ENCODE results near the gene CENPK. TPM values are rescaled to one million over a fixed set of nuclear protein-coding genes. Genes with fewer than 3 reads are reported as not detected.
A peak's percentile ranks its signal among the peaks of the same experiment; 100 is the strongest.
"Not testable (repeated sequence)": the region's sequence is repeated elsewhere in the genome, so short reads cannot be mapped to it uniquely, and the experiment has no call there.

The CENPK gene
- total RNA-seq, 1 donor from 2014 or later, result 0.99 TPM

- intact Hi-C loops (cut with micrococcal nuclease), result no loop called here
- no peak for DNase-seq
- ATAC-seq, result no peak
These were observed 37.2 kb downstream of the CENPK start for GRCh38 chr5:65525726-65526125.

- intact Hi-C loops (cut with micrococcal nuclease), result no loop called here
- ATAC-seq (no peak), DNase-seq (no peak)
These were observed 50.6 kb downstream of the CENPK start for GRCh38 chr5:65512170-65512937.

GRCh38 chr5:65508978-65509377, 54.0 kb downstream of the CENPK start:
- DNase-seq, result no peak
- no peak for ATAC-seq
- intact Hi-C loops (cut with micrococcal nuclease), result no loop called here

GRCh38 chr5:65506961-65507360, 56.0 kb downstream of the CENPK start:
- DNase-seq (no peak), ATAC-seq (no peak)
- intact Hi-C loops (cut with micrococcal nuclease), result no loop called here

- ATAC-seq (no peak), DNase-seq (no peak)
- intact Hi-C loops (cut with micrococcal nuclease), result loop anchor here (10.0 kb wide), 1 partner anchor 534 kb away; no protein-coding TSS in a partner anchor
These were observed 73.8 kb downstream of the CENPK start for GRCh38 chr5:65489119-65489518.

GRCh38 chr5:65488038-65488687, 74.8 kb downstream of the CENPK start:
- intact Hi-C loops (cut with micrococcal nuclease), result loop anchor here (10.0 kb wide), 1 partner anchor 533 kb away; no protein-coding TSS in a partner anchor
- DNase-seq, ATAC-seq: not testable (repeated sequence)

- intact Hi-C loops (cut with micrococcal nuclease), result loop anchor here (10.0 kb wide), 1 partner anchor 532 kb away; no protein-coding TSS in a partner anchor
- ATAC-seq, DNase-seq: not testable (repeated sequence)
These were observed 76.2 kb downstream of the CENPK start for GRCh38 chr5:65486803-65487202.

GRCh38 chr5:65485405-65485804, 77.6 kb downstream of the CENPK start:
- ATAC-seq (no peak), DNase-seq (no peak)
- intact Hi-C loops (cut with micrococcal nuclease), result loop anchor here (10.0 kb wide), 1 partner anchor 531 kb away; no protein-coding TSS in a partner anchor

GRCh38 chr5:65483546-65484346, 79.2 kb downstream of the CENPK start:
- ATAC-seq (peak; percentile 62), DNase-seq (no peak)
- intact Hi-C loops (cut with micrococcal nuclease), result loop anchor here (5.0 to 10.0 kb wide), 3 partner anchors 381 to 671 kb away; no protein-coding TSS in a partner anchor

GRCh38 chr5:65482736-65483545, 80.0 kb downstream of the CENPK start:
- ATAC-seq (peak; percentile 61), DNase-seq (no peak)
- intact Hi-C loops (cut with micrococcal nuclease), result loop anchor here (5.0 to 10.0 kb wide), 3 partner anchors 381 to 671 kb away; no protein-coding TSS in a partner anchor

- DNase-seq (no peak), ATAC-seq (peak; percentile 14)
- intact Hi-C loops (cut with micrococcal nuclease), result loop anchor here (5.0 to 10.0 kb wide), 3 partner anchors 380 to 670 kb away; no protein-coding TSS in a partner anchor
These were observed 80.7 kb downstream of the CENPK start for GRCh38 chr5:65482296-65482735.

- intact Hi-C loops (cut with micrococcal nuclease), result loop anchor here (5.0 to 10.0 kb wide), 3 partner anchors 379 to 669 kb away; no protein-coding TSS in a partner anchor
- DNase-seq (peak; percentile 92), ATAC-seq (peak; percentile 95)
These were observed 81.2 kb downstream of the CENPK start, which contains the start of gene ADAMTS6 for GRCh38 chr5:65481635-65482295. ADAMTS6 (minus strand) TSS chr5:65481920; CDS start chr5:65473673, 8,247 bp downstream.

GRCh38 chr5:65481171-65481581, 81.8 kb downstream of the CENPK start:
- peak; percentile 7 for ATAC-seq
- no peak for DNase-seq
- intact Hi-C loops (cut with micrococcal nuclease), result loop anchor here (5.0 to 10.0 kb wide), 3 partner anchors 379 to 669 kb away; no protein-coding TSS in a partner anchor

- intact Hi-C loops (cut with micrococcal nuclease), result loop anchor here (5.0 to 10.0 kb wide), 3 partner anchors 378 to 668 kb away; no protein-coding TSS in a partner anchor
- DNase-seq (peak; percentile 84), ATAC-seq (peak; percentile 39)
These were observed 82.6 kb downstream of the CENPK start for GRCh38 chr5:65480306-65480865.

GRCh38 chr5:65479527-65479926, 83.4 kb downstream of the CENPK start:
- no peak for ATAC-seq
- no peak for DNase-seq
- intact Hi-C loops (cut with micrococcal nuclease), result no loop called here

GRCh38 chr5:65478336-65478735, 84.6 kb downstream of the CENPK start:
- DNase-seq, result no peak
- intact Hi-C loops (cut with micrococcal nuclease), result no loop called here
- ATAC-seq, result no peak

- no peak for ATAC-seq
- intact Hi-C loops (cut with micrococcal nuclease), result no loop called here
- no peak for DNase-seq
These were observed 87.1 kb downstream of the CENPK start for GRCh38 chr5:65475895-65476294.

All from left ventricle myocardium superior (tissue), 1 donor.